Measurements from ENCODE around the gene RBM17.
"Not testable (repeated sequence)": the region's sequence is repeated elsewhere in the genome, so short reads cannot be mapped to it uniquely, and the experiment has no call there.

RBM17 gene

DNA sequence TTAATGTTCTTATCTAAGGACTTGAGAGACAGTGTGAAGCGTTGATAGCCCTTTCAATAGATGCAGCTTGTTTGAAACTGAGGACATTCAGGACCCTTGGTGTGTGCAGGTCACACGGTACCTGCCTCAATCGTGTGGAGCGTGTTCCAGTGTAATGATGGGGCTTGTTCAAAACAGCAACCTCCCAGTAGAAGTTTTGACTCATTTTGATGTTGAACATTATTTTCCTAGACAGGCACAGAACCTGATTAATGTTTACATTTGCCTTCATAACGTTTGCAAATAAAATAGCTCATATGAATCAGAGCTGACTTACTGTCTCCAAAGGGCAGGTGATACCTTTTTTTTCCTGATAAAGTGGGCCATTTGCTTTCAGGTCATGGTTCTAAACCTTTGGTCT, 21.3 kb downstream of the RBM17 start:
- DNase-seq (ENCODE audit: low read depth in 2 of 2), result no peak

GRCh38 chr10:6112893-6113292, 24.1 kb downstream of the RBM17 start:
- DNase-seq (ENCODE audit: low read depth in 2 of 2), result no peak

DNA sequence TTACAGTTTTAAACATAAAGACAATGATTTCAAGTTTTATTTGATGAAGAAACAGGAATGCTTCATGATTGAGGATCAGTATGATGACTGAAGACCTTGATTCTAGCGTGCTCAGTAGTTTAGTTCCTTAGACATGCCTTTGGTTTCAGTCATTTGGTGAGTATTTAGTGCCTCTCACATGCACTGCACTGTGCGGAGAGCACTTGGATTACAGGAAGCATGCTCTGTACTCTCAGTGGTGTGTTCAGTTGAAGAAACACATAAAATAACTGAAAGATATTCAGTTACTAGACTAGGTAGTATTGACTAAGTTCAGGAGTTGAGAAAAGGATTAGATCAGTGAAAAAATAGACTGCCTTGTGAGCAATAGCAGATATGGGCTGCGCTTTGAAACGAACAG, 25.5 kb downstream of the RBM17 start:
- no peak for DNase-seq (ENCODE audit: low read depth in 2 of 2)

DNA sequence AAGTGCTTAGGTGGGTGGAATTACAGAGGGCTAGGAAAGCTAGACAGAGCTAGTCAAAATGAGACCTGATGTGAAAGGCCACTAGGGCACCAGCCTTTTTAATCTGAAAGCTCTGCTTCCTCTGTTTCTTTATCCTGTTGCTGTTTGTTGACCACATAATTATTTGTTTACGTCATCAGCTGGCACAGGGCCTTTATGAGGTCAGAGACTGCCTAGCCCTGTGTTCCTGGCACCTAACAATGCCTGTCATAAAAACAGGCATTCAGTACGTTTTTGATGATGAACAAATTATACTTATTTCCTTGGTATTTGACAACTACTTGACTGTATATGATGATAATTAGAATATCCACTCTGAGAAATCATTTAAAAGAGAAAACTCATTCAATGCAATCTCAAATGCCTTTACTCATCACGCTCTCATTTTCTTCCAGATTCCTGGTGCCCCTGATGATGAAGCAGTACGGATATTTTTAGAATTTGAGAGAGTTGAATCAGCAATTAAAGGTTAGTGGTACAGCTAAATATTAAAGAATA, 26.0 kb downstream of the RBM17 start:
- no peak for DNase-seq (ENCODE audit: low read depth in 2 of 2)

- no peak for DNase-seq (ENCODE audit: low read depth in 2 of 2)
Observed at GRCh38 chr10:6115411-6115810, 26.6 kb downstream of the RBM17 start.

DNA sequence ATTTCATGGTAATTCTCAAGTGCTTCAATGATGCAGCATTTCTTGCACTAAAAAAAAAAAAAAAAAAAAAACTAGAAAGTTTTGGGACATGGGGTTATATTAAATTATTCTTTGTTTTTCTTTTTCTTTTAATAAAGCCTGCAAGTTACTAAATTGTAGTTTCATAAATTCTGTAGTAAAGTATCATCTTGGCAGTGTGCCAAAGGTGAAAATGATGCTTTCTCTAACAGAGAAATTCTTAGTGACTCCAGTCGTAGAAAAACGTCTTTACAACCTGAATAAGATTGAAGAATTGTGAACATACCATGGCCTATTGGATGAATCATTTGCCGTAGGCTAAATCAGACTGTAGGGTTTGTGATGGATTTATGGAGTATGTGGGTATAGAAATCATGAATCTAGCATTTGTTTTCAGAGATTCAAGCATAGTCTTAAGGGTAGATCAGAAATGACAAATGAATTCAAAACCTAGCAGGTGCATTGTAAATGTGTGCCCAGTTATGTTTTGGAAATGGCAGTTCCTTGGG, 27.1 kb downstream of the RBM17 start:
- no peak for DNase-seq (ENCODE audit: low read depth in 2 of 2)

- DNase-seq (ENCODE audit: low read depth in 2 of 2), result no peak
Observed at GRCh38 chr10:6116806-6117205, 28.0 kb downstream of the RBM17 start.

DNA sequence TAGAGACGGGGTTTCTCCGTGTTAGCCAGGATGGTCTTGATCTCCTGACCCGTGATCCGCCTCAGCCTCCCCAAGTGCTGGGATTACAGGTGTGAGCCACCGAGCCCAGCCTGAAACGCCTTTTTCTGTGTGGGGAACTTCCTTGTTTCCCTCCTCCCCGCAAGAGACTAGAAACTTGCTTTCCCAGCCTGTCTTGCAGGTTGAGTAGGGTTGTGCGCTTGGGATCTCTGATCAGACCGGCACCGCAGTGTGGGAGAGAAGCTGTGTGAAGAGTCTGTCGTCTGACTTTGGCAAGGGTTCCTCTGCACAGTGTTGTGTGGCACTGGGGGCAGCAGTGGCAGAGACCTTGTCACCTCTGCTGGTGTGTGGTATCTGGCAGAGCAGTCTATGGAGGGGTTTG, 28.9 kb downstream of the RBM17 start:
- no peak for DNase-seq (ENCODE audit: low read depth in 2 of 2)

- DNase-seq (ENCODE audit: low read depth in 2 of 2), result no peak
Observed at GRCh38 chr10:6119423-6119822, 30.6 kb downstream of the RBM17 start.

DNA sequence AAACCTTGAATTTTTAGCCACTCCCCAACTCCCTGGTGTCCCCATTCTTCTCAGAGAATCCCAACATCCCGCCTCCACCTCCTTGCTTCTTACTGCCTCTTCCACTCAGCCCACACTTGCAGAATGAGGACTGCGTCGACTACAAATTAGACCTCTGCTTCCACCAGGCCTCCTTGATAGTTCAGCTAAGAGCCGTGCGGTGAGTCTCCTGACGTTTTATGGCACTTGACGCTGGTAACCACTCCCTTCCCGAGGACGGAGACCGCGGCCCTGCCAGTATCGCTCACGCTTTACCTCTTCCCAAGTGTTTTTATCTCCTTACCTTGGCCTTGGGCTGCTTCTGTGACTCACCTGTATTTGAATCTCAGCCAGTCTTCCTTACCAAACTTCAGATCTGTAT, 31.1 kb downstream of the RBM17 start:
- no peak for DNase-seq (ENCODE audit: low read depth in 2 of 2)

GRCh38 chr10:6120691-6121090, 31.9 kb downstream of the RBM17 start:
- no peak for DNase-seq (ENCODE audit: low read depth in 2 of 2)

GRCh38 chr10:6121146-6121545, 32.3 kb downstream of the RBM17 start:
- no peak for DNase-seq (ENCODE audit: low read depth in 2 of 2)

GRCh38 chr10:6123532-6123931, 34.7 kb downstream of the RBM17 start:
- DNase-seq (ENCODE audit: low read depth in 2 of 2), result no peak

DNA sequence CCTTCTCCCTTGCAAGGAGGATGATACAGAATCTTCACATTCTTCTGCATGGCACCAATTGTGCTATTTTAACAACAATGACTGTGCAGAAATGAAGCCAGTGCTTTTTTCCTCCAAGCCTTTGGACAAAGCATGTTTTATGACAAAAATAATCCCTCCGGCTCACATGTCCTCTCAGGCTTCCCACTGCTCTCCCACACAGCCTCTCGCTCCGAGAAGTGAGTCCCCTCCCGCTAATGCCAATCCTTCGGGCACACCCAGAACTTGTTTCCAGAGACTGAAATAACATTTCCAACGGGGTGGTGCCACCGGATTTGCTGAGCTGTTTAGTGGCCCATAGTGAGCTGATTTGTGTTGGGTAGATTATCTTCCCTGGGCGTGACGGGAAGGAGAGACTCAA, 35.8 kb downstream of the RBM17 start:
- DNase-seq (ENCODE audit: low read depth in 2 of 2), result no peak

- DNase-seq (ENCODE audit: low read depth in 2 of 2), result not testable (repeated sequence)
Observed at GRCh38 chr10:6127461-6127860, 38.6 kb downstream of the RBM17 start.

- no peak for DNase-seq (ENCODE audit: low read depth in 2 of 2)
Observed at GRCh38 chr10:6128087-6128486, 39.3 kb downstream of the RBM17 start.

- DNase-seq (ENCODE audit: low read depth in 2 of 2), result no peak
Observed at GRCh38 chr10:6128591-6129251, 39.9 kb downstream of the RBM17 start.

- no peak for DNase-seq (ENCODE audit: low read depth in 2 of 2)
Observed at GRCh38 chr10:6130848-6131470, 42.1 kb downstream of the RBM17 start.

- DNase-seq (ENCODE audit: low read depth in 2 of 2), result no peak
Observed at GRCh38 chr10:6133331-6134098, 44.7 kb downstream of the RBM17 start.

- no peak for DNase-seq (ENCODE audit: low read depth in 2 of 2)
Observed at GRCh38 chr10:6134099-6134823, 45.4 kb downstream of the RBM17 start.

DNA sequence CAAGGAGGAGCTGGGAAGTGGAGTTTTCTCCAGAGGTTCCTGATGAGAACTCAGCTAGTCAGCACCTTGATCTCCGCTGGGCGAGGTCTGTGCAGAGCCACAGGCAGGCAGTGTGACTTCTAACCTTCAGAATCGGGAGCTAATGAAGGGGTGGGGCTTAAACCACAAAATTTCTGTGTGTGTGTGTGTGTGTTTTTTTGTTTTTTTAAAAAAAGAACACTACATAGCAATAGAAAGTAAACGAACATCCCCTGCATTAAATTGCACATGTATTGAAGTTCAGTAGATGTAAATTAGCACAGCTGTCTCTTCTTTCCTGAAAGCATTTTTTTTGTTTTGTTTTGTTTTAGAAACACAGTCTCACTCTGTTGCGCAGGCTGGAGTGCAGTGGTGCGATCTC, 46.2 kb downstream of the RBM17 start:
- DNase-seq (ENCODE audit: low read depth in 2 of 2), result no peak

- DNase-seq (ENCODE audit: low read depth in 2 of 2), result no peak
Observed at GRCh38 chr10:6135589-6136168, 46.8 kb downstream of the RBM17 start.

Measured in stimulated activated CD8-positive, alpha-beta memory T cell treated with anti-CD3 and anti-CD28 coated beads, Interleukin-15, amount 100 ng/mL, for 48 hours (primary cell).